ENCODE measurements around the gene PSME1. TPM values are rescaled to one million over a fixed set of nuclear protein-coding genes. Genes with fewer than 3 reads are reported as not detected.

The PSME1 gene
- total RNA-seq, 5 donors from 2014 or later (not counting 1 experiment from before 2014, with no cell fraction given), result 221 to 291 (median 259) TPM

- no peak overlapping the region for H3K4me3 ChIP-seq (ENCODE audit: control insufficient read depth in 1 of 2, extremely low read depth in 1 of 2, low read length in 1 of 2)
- no peaks in the 10 kb centered on the region for H3K27me3 Mint-ChIP-seq
- H3K4me3 Mint-ChIP-seq, result peak overlapping the region in 2 of 3 donors; percentile 86 to 91
- H3K9me3 Mint-ChIP-seq, result no peaks in the 10 kb centered on the region
- ChIA-PET POLR2A (interaction anchor here in 1 of 2 donors (0.9 kb wide), 1 partner anchor 12 kb away, joined by 3 read pairs; the partner anchor contains the start of gene IRF9), CTCF (interaction anchor here in 1 of 2 donors (0.5 kb wide), 1 partner anchor 12 kb away, joined by 3 read pairs; the partner anchor contains the start of gene IRF9)
- H3K27ac ChIP-seq (ENCODE audit: low read length), result no peak overlapping the region
- 85% methylated on average over 13 of the region's 20 CpGs for WGBS (ENCODE audit: insufficient coverage)
- no peaks in the 10 kb centered on the region for H3K27me3 ChIP-seq (replicated peaks in 1 of 2; ENCODE audit: control insufficient read depth in 2 of 2, extremely low read depth in 1 of 2, insufficient read depth in 2 of 2, low read length in 1 of 2)
- peaks cover 22 to 44% (median 29%) of the 10 kb centered on the region in 3 donors for H3K4me1 Mint-ChIP-seq
- DNase-seq (peak in 1 of 35 experiments; percentile 25), ATAC-seq (replicated peaks in 1 of 4) (no peak)
- H3K27ac Mint-ChIP-seq, result peak overlapping the region; percentile 41 to 87
- H3K36me3 ChIP-seq (ENCODE audit: control insufficient read depth in 2 of 2, extremely low read depth in 1 of 2, insufficient read depth in 1 of 2, low read length in 1 of 2), result peaks cover 4 to 26% of the 10 kb centered on the region in 2 donors
- peaks cover 2 to 28% of the 10 kb centered on the region in 2 experiments for H3K4me1 ChIP-seq (ENCODE audit: control insufficient read depth in 1 of 2, extremely low read depth in 1 of 2, insufficient read depth in 2 of 2, low read length in 2 of 2)
- no peaks in the 10 kb centered on the region for H3K9me3 ChIP-seq
- peaks cover 24% of the 10 kb centered on the region for H3K36me3 Mint-ChIP-seq
Measured at GRCh38 chr14:24172871-24173281, 36.9 kb downstream of the PSME1 start.

GRCh38 chr14:24176599-24176998, 40.6 kb downstream of the PSME1 start:
- H3K4me3 ChIP-seq (ENCODE audit: control insufficient read depth in 1 of 2, extremely low read depth in 1 of 2, low read length in 1 of 2), result no peak overlapping the region
- ChIA-PET POLR2A (no interaction called here), CTCF (interaction anchor here in 1 of 2 donors (0.7 kb wide), 1 partner anchor 68 kb away, joined by 3 read pairs; no protein-coding TSS in a partner anchor)
- H3K36me3 ChIP-seq (ENCODE audit: control insufficient read depth in 2 of 2, extremely low read depth in 1 of 2, insufficient read depth in 1 of 2, low read length in 1 of 2), result peaks cover 20 to 52% of the 10 kb centered on the region in 2 donors
- H3K9me3 Mint-ChIP-seq, result no peaks in the 10 kb centered on the region
- no peaks in the 10 kb centered on the region for H3K9me3 ChIP-seq
- H3K36me3 Mint-ChIP-seq, result peaks cover 30% of the 10 kb centered on the region
- H3K4me3 Mint-ChIP-seq, result no peak overlapping the region
- H3K27me3 Mint-ChIP-seq, result no peaks in the 10 kb centered on the region
- peaks cover 2 to 16% of the 10 kb centered on the region in 2 experiments for H3K4me1 ChIP-seq (ENCODE audit: control insufficient read depth in 1 of 2, extremely low read depth in 1 of 2, insufficient read depth in 2 of 2, low read length in 2 of 2)
- ATAC-seq (replicated peaks in 1 of 4), result no peak
- WGBS (ENCODE audit: insufficient coverage), result 100% methylated on average over 5 of the region's 5 CpGs
- H3K27ac ChIP-seq (ENCODE audit: low read length), result no peak overlapping the region
- H3K4me1 Mint-ChIP-seq, result peaks cover 8 to 26% (median 11%) of the 10 kb centered on the region in 3 donors
- no peak for DNase-seq
- no peaks in the 10 kb centered on the region for H3K27me3 ChIP-seq (replicated peaks in 1 of 2; ENCODE audit: control insufficient read depth in 2 of 2, extremely low read depth in 1 of 2, insufficient read depth in 2 of 2, low read length in 1 of 2)
- no peak overlapping the region for H3K27ac Mint-ChIP-seq

- WGBS (ENCODE audit: insufficient coverage), result 100% methylated on average over 1 of the region's 12 CpGs
- H3K36me3 ChIP-seq (ENCODE audit: control insufficient read depth in 2 of 2, extremely low read depth in 1 of 2, insufficient read depth in 1 of 2, low read length in 1 of 2), result peaks cover 25 to 58% of the 10 kb centered on the region in 2 donors
- DNase-seq (no peak), ATAC-seq (replicated peaks in 1 of 4) (no peak)
- Mint-ChIP-seq H3K27me3 (no peaks in the 10 kb centered on the region), H3K9me3 (no peaks in the 10 kb centered on the region), H3K4me1 (peaks cover 6 to 21% (median 10%) of the 10 kb centered on the region in 3 donors), H3K4me3 (no peak overlapping the region), H3K27ac (peak overlapping the region in 1 of 2 donors; percentile 36), H3K36me3 (peaks cover 34% of the 10 kb centered on the region)
- peaks cover 0 to 9% of the 10 kb centered on the region in 2 experiments for H3K4me1 ChIP-seq (ENCODE audit: control insufficient read depth in 1 of 2, extremely low read depth in 1 of 2, insufficient read depth in 2 of 2, low read length in 2 of 2)
- H3K27me3 ChIP-seq (replicated peaks in 1 of 2; ENCODE audit: control insufficient read depth in 2 of 2, extremely low read depth in 1 of 2, insufficient read depth in 2 of 2, low read length in 1 of 2), result no peaks in the 10 kb centered on the region
- no peak overlapping the region for H3K27ac ChIP-seq (ENCODE audit: low read length)
- ChIA-PET POLR2A (no interaction called here), CTCF (no interaction called here)
- no peaks in the 10 kb centered on the region for H3K9me3 ChIP-seq
- H3K4me3 ChIP-seq (ENCODE audit: control insufficient read depth in 1 of 2, extremely low read depth in 1 of 2, low read length in 1 of 2), result no peak overlapping the region
Measured at GRCh38 chr14:24177041-24177825, 41.2 kb downstream of the PSME1 start.

GRCh38 chr14:24177891-24178290, 41.9 kb downstream of the PSME1 start:
- Mint-ChIP-seq H3K4me1 (peaks cover 3 to 18% (median 7%) of the 10 kb centered on the region in 3 donors), H3K4me3 (no peak overlapping the region), H3K9me3 (no peaks in the 10 kb centered on the region), H3K27ac (no peak overlapping the region), H3K36me3 (peaks cover 39% of the 10 kb centered on the region), H3K27me3 (no peaks in the 10 kb centered on the region)
- WGBS (ENCODE audit: insufficient coverage), result 98% methylated on average over 5 of the region's 14 CpGs
- Histone ChIP-seq H3K36me3 (ENCODE audit: control insufficient read depth in 2 of 2, extremely low read depth in 1 of 2, insufficient read depth in 1 of 2, low read length in 1 of 2) (peaks cover 25 to 65% of the 10 kb centered on the region in 2 donors), H3K4me1 (ENCODE audit: control insufficient read depth in 1 of 2, extremely low read depth in 1 of 2, insufficient read depth in 2 of 2, low read length in 2 of 2) (peaks cover 0 to 3% of the 10 kb centered on the region in 2 experiments), H3K9me3 (no peaks in the 10 kb centered on the region), H3K4me3 (ENCODE audit: control insufficient read depth in 1 of 2, extremely low read depth in 1 of 2, low read length in 1 of 2) (no peak overlapping the region), H3K27me3 (replicated peaks in 1 of 2; ENCODE audit: control insufficient read depth in 2 of 2, extremely low read depth in 1 of 2, insufficient read depth in 2 of 2, low read length in 1 of 2) (no peaks in the 10 kb centered on the region), H3K27ac (ENCODE audit: low read length) (no peak overlapping the region)
- DNase-seq (no peak), ATAC-seq (replicated peaks in 1 of 4) (no peak)
- CTCF ChIA-PET, result interaction anchor here in 1 of 2 donors (0.5 kb wide), 1 partner anchor 1167 kb away, joined by 4 read pairs; no protein-coding TSS in a partner anchor
- POLR2A ChIA-PET, result no interaction called here

- Mint-ChIP-seq H3K36me3 (peaks cover 40% of the 10 kb centered on the region), H3K4me3 (no peak overlapping the region), H3K27me3 (no peaks in the 10 kb centered on the region), H3K4me1 (peaks cover 0 to 11% (median under 1%) of the 10 kb centered on the region in 3 donors), H3K9me3 (no peaks in the 10 kb centered on the region), H3K27ac (peak overlapping the region in 1 of 2 donors; percentile 28)
- no peaks in the 10 kb centered on the region for H3K9me3 ChIP-seq
- no peak overlapping the region for H3K27ac ChIP-seq (ENCODE audit: low read length)
- H3K27me3 ChIP-seq (replicated peaks in 1 of 2; ENCODE audit: control insufficient read depth in 2 of 2, extremely low read depth in 1 of 2, insufficient read depth in 2 of 2, low read length in 1 of 2), result no peaks in the 10 kb centered on the region
- no peak for DNase-seq
- H3K4me3 ChIP-seq (ENCODE audit: control insufficient read depth in 1 of 2, extremely low read depth in 1 of 2, low read length in 1 of 2), result no peak overlapping the region
- WGBS (ENCODE audit: insufficient coverage), result 100% methylated on average over 1 of the region's 12 CpGs
- CTCF ChIA-PET, result interaction anchor here in 1 of 2 donors (0.5 kb wide), 1 partner anchor 1167 kb away, joined by 4 read pairs; no protein-coding TSS in a partner anchor
- H3K36me3 ChIP-seq (ENCODE audit: control insufficient read depth in 2 of 2, extremely low read depth in 1 of 2, insufficient read depth in 1 of 2, low read length in 1 of 2), result peaks cover 28 to 72% of the 10 kb centered on the region in 2 donors
- no peaks in the 10 kb centered on the region for H3K4me1 ChIP-seq (ENCODE audit: control insufficient read depth in 1 of 2, extremely low read depth in 1 of 2, insufficient read depth in 2 of 2, low read length in 2 of 2)
- POLR2A ChIA-PET, result no interaction called here
- no peak for ATAC-seq (replicated peaks in 1 of 4)
Measured at GRCh38 chr14:24178399-24179178, 42.6 kb downstream of the PSME1 start.

- ChIA-PET POLR2A (interaction anchor here in 1 of 2 donors (0.6 kb wide), 1 partner anchor 8 kb away, joined by 9 read pairs; no protein-coding TSS in a partner anchor), CTCF (no interaction called here)
- no peaks in the 10 kb centered on the region for H3K9me3 Mint-ChIP-seq
- H3K4me3 ChIP-seq (ENCODE audit: control insufficient read depth in 1 of 2, extremely low read depth in 1 of 2, low read length in 1 of 2), result no peak overlapping the region
- DNase-seq (no peak), ATAC-seq (replicated peaks in 1 of 4) (no peak)
- H3K27ac ChIP-seq (ENCODE audit: low read length), result no peak overlapping the region
- H3K27me3 Mint-ChIP-seq, result no peaks in the 10 kb centered on the region
- peak overlapping the region; percentile 17 to 66 for H3K27ac Mint-ChIP-seq
- H3K9me3 ChIP-seq, result no peaks in the 10 kb centered on the region
- no peaks in the 10 kb centered on the region for H3K4me1 ChIP-seq (ENCODE audit: control insufficient read depth in 1 of 2, extremely low read depth in 1 of 2, insufficient read depth in 2 of 2, low read length in 2 of 2)
- H3K4me3 Mint-ChIP-seq, result no peak overlapping the region
- H3K36me3 ChIP-seq (ENCODE audit: control insufficient read depth in 2 of 2, extremely low read depth in 1 of 2, insufficient read depth in 1 of 2, low read length in 1 of 2), result peaks cover 30 to 79% of the 10 kb centered on the region in 2 donors
- peaks cover 41% of the 10 kb centered on the region for H3K36me3 Mint-ChIP-seq
- 91% methylated on average over 11 of the region's 14 CpGs for WGBS (ENCODE audit: insufficient coverage)
- H3K4me1 Mint-ChIP-seq, result peaks cover 0 to 9% (median 0%) of the 10 kb centered on the region in 3 donors
- H3K27me3 ChIP-seq (replicated peaks in 1 of 2; ENCODE audit: control insufficient read depth in 2 of 2, extremely low read depth in 1 of 2, insufficient read depth in 2 of 2, low read length in 1 of 2), result no peaks in the 10 kb centered on the region
Measured at GRCh38 chr14:24179294-24179960, 43.4 kb downstream of the PSME1 start.
